ENCODE data around the gene CHD6.

- TF ChIP-seq CTCF (IDR thresholded peaks at IDR 0.05) (no peak), POLR2A (IDR thresholded peaks at IDR 0.05) (no peak)
These were observed 86.5 kb downstream of the CHD6 start for GRCh38 chr20:41531518-41532275.

Data from uterus (tissue), 2 donors.